Right renal pelvis (tissue), 4 donors: ENCODE data around the gene TRIM3. TPM values are rescaled to one million over a fixed set of nuclear protein-coding genes. Genes with fewer than 3 reads are reported as not detected.

ENCODE experiments used
- DNase-seq, 4 donors: peaks; one replicate each; pipeline ENCODE4 v3.0.0-alpha.2; 2013; ENCODE audit warnings: low read depth in 4 of 4, low spot score in 3 of 4, missing footprints in 1 of 4
- polyA plus RNA-seq, 4 donors: library from polyadenylated mRNA; unstranded; fragments of 120-200 nt; gene quantifications; one replicate each; pipeline ENCODE4 v1.2.1, GENCODE V29; 2013; ENCODE audit not compliant: insufficient read length in 4 of 4

The TRIM3 gene
- polyA plus RNA-seq, 4 donors: 18.6 to 22.5 (median 20.0) TPM

- no peak for DNase-seq
Measured at GRCh38 chr11:6404342-6405051, 69.2 kb downstream of the TRIM3 start.

GRCh38 chr11:6403539-6403938 is 70.2 kb downstream of the TRIM3 start:
- no peak for DNase-seq

GRCh38 chr11:6402561-6402981 is 71.2 kb downstream of the TRIM3 start:
- DNase-seq: no peak

- no peak for DNase-seq
Measured at GRCh38 chr11:6402061-6402470, 71.7 kb downstream of the TRIM3 start.

GRCh38 chr11:6401464-6401863 is 72.3 kb downstream of the TRIM3 start:
- no peak for DNase-seq

- no peak for DNase-seq
Measured at GRCh38 chr11:6400431-6401345, 73.1 kb downstream of the TRIM3 start.

Other genes starting within 250 kb of the TRIM3 start
- 10 to 100 TPM; 47.6 to 53.7 (median 51.2) TPM for gene FHIP1B, start 239.3 kb downstream of the TRIM3 start, polyA plus RNA-seq
- gene CNGA4, start 234.9 kb downstream of the TRIM3 start, polyA plus RNA-seq: under 1 TPM; 0.23 to 0.32 (median 0.28) TPM
- gene CCKBR, start 214.1 kb downstream of the TRIM3 start, polyA plus RNA-seq: under 1 TPM; 0.51 to 0.96 (median 0.69) TPM
- gene CAVIN3, start 153.4 kb downstream of the TRIM3 start, polyA plus RNA-seq: 10 to 100 TPM; 14.3 to 26.3 (median 16.0) TPM
- 10 to 100 TPM; 33.0 to 38.7 (median 34.7) TPM for gene SMPD1, start 83.5 kb downstream of the TRIM3 start, polyA plus RNA-seq
- 10 to 100 TPM; 52.2 to 64.6 (median 54.0) TPM for gene APBB1, start 54.8 kb downstream of the TRIM3 start, polyA plus RNA-seq
- gene HPX, start 33.0 kb downstream of the TRIM3 start, polyA plus RNA-seq: 1 to 10 TPM; 2.2 to 4.2 (median 2.7) TPM
- 10 to 100 TPM; 63.9 to 71.0 (median 68.1) TPM for gene ARFIP2, start 7.4 kb upstream of the TRIM3 start, polyA plus RNA-seq
- 10 to 100 TPM; 39.0 to 43.1 (median 41.2) TPM for gene TIMM10B, start 7.6 kb upstream of the TRIM3 start, polyA plus RNA-seq
- gene DNHD1, start 23.3 kb upstream of the TRIM3 start, polyA plus RNA-seq: 1 to 10 TPM; 5.8 to 9.7 (median 7.5) TPM
- 10 to 100 TPM; 22.4 to 25.4 (median 23.9) TPM for gene RRP8, start 129.7 kb upstream of the TRIM3 start, polyA plus RNA-seq
- 100 to 1,000 TPM; 153 to 162 (median 160) TPM for gene ILK, start 129.8 kb upstream of the TRIM3 start, polyA plus RNA-seq
- gene TAF10, start 138.3 kb upstream of the TRIM3 start, polyA plus RNA-seq: 10 to 100 TPM; 80.5 to 97.0 (median 87.3) TPM
- gene TPP1, start 145.5 kb upstream of the TRIM3 start, polyA plus RNA-seq: 100 to 1,000 TPM; 123 to 144 (median 129) TPM
- 10 to 100 TPM; 33.1 to 39.1 (median 33.5) TPM for gene DCHS1, start 181.9 kb upstream of the TRIM3 start, polyA plus RNA-seq
- 10 to 100 TPM; 71.2 to 82.0 (median 73.2) TPM for gene MRPL17, start 209.4 kb upstream of the TRIM3 start, polyA plus RNA-seq